ENCODE data around the gene CACNA2D1.

Gene CACNA2D1

DNA sequence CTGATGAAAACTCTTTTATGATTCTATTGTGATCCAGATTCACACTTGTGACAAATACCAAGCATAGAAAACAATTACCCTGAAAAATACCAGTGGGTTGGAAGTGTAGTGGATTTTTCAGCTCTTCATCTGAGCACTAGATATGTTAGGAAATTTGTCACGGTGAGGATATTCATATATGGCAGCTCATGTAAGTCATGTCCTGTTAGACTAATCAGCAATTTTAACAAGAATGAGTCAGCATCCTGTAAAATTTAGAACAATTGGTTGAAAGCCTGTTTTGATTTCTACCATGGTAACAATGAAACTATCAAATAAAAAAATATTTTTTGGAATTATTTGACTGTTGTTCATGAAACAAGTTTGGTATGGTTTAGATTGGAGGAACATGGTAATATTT, 334.3 kb downstream of the CACNA2D1 start:
- DNase-seq (ENCODE audit: low spot score), result no peak

DNA sequence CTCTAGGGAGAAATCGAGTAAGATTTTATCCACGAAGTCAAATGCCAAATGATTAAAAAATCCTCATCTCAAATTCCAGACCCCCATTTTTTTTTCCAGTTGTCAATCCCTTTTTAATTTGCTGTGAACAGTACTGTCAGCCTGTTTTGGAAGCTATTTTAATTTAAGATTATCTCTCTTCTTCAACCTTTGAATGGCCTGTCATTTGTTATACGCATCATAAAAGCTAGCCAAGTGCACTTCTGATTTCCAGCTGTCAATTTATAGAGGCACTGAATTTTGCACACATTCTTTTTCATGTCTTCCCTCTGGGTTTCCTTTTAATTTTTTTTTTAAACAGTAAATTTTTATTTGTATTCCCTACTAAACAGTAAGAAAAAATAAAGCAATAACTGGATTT, 337.4 kb downstream of the CACNA2D1 start:
- DNase-seq (ENCODE audit: low spot score), result no peak

DNA sequence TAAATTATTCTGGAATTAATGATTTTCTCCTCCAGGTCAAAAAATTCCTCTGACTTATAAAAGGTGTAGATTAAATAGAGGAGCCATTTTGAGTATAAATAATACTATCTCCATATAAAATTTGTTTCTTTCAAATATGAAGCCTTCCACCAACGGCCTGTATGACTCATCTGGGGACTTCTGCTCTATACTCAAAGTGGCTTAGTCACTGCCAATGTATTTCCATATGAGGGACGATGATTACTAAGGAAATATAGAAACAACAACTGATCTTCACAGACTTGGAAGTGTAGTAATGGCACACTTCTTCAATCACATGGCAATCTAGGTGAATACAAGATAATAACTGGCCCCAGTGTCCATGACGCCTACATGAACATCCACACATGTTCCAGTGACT, 338.1 kb downstream of the CACNA2D1 start:
- DNase-seq (ENCODE audit: low spot score), result no peak

DNA sequence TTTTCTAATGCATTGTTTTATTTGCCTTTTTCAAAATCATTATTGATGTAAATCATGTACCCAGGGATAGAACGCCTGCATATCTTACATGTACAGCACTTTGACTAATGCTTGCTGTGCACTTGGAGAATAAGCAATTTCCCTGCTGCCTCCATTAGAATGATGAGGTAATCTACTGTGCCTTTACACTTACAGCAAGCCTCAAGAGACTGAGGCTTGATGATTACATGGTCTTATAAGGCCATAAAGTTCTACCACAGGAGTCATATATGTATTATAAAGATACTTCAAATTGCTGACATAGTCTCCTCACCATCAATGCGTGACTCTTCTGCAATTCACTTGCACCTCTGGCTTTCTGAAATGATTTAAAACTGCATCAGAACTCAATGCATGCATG, 345.2 kb downstream of the CACNA2D1 start:
- no peak for DNase-seq (ENCODE audit: low spot score)

DNA sequence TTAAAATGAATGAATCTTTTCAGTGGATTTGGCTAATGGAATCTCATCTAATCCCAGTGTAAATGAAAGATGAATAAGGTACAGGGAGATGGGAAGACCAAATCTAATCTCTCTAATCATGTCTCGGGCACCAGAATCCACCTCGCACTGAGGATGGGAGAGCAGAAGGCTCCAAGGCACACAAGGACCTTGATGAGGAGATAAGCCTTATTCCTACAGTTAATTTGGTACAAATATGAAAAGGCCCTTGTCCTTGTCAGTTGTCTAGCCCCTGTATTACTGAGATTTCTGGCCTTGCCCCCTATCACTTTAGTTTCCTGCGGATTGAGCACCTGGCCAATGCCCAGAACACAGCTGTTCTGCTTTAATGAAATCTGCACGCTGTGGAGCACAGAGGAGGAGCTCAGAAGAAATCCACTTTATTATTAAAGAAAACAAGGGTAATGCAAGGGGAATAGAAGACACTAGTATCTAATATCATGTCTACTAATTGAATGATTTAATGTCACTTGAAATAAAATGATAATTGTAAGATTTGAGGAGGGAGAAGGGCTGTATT, 352.4 kb downstream of the CACNA2D1 start:
- DNase-seq (ENCODE audit: low spot score), result no peak

DNA sequence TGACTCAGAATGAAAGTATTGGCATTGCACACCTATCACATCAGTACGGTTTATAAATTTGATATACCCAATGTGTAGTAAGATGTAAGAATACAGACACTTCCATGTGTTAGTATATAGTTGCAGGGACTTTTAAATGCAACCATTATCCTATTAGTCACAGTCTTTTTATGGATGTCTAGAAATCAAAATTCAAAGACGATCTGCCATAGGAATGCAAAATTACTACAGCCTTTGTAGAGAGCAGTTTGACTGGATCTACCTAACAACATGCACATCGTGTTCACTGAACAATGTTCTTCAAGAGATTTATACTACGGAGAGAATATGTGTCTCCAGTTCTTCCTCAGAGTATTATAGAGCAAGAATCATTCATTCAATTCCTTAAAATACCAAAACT, 356.5 kb downstream of the CACNA2D1 start:
- no peak for DNase-seq (ENCODE audit: low spot score)

DNA sequence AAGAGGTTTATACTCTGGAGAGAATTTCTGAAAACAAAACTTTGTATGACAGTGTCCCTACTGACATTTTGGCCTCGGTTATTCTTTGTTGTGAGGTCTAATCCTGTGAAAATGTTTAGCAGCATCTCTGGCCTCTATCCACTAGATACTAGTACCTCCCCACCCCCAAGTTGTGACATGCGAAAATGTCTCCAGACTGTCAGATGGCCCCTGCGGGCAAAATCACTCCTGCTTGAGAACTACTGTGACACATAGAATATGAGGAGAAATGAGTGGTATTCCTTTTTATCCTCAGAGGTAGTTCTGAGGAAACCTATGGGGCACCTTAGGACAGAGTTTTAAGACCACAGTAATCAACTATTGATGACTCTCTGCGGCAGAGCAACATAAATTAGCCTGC, 358.5 kb downstream of the CACNA2D1 start:
- no peak for DNase-seq (ENCODE audit: low spot score)

DNA sequence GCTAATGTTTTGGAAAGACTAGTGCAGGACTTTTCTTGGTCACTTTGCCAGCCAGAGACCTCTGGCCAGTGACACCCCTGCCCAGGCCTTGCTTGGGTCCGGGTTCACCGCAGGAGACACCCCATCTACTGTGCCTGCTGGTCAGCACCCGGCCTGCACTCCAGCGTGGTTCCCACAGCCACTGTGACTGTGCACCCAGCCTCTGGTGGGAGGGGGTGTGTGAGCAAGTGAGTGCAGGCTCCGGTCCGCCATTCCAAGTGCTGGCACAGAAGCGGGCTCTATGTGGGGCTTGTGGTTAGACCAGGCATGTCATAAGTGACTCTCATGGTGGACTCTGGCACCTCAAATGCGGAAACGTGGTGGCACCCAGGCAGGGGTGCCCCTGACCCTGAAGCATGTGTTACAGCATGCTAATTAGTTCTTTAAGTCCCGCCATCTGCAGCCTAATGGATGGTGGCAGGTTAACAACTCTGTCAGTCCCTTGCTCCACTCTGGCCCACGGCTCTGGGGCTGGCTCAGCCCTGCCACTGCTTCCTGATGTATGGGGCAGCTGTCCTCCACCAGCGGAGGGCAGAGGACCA, 361.8 kb downstream of the CACNA2D1 start:
- no peak for DNase-seq (ENCODE audit: low spot score)

DNA sequence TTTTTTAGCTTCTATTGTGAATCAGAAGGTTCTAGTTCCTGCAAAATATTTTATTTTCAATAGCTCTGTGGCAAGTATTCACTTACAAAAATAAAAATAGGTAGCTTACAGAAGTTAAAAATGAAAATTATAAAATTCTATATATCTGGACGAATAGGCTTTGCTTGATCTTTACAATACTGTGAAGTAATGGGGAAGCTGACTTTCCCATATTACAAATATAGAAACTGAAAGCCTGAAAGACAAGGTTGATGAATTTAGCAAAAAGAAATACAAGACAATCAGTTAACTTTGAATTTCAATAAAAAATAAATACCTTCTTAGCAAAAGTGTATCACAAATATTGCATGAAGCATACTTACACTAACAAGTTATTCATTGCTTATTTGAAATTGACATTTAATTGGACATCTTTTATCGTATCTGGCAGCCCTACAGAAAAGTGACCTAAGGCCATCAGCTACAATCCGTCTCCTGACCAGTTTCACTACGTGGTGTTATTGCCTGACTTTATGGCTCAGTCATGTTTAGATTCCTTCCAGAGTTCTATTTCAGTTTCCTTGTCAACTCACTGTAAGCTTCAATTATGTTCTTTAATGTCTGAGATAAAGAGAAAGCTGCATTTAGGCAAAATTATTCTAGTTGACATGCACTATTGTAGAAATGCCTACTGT, 363.2 kb downstream of the CACNA2D1 start:
- DNase-seq (ENCODE audit: low spot score), result no peak

DNA sequence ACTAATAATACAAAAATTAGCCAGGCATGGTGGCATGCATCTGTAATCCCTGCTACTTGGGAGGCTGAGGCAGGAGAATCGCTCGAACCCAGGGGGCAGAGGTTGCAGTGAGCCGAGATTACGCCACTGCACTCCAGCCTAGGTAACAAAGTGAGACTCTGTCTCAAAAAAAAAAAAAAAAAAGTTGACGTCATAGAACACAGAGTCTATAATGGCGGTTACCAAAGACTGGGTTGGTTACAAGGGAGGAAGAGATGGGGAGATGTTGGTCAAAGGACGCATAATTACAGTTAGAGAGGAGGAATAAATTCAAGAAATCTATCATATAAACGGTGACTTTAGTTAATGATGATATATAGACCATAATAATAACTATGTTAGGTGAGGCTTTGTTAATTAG, 364.1 kb downstream of the CACNA2D1 start:
- no peak for DNase-seq (ENCODE audit: low spot score)

DNA sequence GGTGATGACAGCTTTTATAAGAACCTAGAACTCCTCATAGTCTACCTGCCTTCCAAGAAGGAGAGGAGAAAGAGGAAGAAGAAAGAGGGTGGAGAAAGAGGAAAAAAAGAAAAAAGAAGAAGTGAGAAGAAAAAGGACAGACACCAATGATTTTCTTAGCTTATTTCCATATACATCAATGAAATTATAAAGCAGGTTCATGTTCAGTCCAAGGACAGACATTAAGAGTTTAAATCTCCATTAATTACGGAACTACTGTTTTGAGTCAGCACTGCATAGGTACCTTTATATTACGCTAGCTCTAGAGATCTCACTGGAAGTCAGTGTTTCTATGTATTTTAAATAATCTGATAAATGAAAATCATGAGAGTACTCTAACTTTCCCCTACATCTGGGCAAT, 364.8 kb downstream of the CACNA2D1 start:
- DNase-seq (ENCODE audit: low spot score), result no peak

DNA sequence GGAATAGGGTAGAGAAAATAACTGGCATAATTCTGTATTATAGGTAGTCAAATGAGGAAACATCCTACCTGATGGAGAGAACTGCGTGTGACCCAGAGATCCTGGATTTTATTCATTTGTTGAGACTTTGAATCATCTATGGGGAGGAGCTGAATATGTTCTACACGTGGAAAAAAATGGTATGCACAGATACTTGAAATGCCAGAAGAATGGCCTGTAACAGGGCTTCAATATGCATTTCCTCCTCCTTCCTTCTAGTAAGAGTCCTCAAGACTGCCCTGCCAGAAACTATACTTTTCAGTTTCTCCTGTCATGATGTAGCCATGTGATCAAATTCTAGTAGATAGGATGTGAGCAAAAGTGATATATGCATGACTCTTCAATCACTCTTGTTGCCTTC, 372.1 kb downstream of the CACNA2D1 start:
- no peak for DNase-seq (ENCODE audit: low spot score)

DNA sequence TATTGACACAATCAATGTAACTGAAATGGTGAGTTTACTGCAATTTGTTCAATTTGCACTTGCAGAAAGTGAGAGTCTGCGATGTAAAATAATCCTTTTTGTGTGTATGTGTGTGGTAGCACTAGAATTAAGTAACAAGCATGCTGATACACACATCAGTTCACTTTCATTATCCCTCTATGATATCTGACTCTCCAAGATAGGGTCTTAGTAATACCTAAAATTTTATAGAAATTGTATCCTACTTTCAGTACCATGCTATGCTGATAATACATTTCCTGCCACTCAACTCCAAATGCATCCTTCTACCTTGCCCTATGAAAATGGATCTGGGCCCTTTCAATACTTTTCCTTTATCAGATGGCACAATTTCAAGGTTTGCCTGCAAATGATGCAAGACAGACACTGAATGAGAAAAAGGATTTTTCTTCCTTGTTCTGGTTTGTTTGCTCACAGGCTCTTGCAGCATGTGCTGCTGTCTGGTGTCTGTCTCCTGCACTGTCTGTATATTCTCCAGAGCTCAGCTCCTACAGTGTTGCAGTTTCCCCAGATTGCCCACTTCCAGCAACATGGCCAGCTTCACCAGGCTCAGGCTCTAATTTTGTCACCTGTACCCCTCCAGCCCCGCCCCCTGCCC, 375.8 kb downstream of the CACNA2D1 start:
- DNase-seq (ENCODE audit: low spot score), result no peak

DNA sequence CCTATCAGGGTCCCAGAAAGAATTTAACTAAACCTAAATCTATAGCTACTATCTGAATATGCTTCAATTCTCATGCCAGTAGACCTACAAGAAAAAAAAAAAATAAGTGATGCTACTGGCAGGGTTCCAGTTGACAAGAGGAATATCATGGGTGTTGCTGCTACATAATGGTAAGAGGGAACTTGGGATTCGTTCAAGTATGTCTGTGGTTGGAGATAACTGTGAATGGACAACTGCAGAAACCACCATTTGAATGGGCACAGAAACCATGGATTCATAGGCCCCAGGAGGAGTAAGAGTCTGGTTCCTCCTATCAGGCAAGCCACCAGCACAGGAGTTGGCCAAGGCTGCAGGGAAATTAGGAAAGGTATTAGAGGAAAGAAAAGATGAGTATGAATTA, 386.1 kb downstream of the CACNA2D1 start:
- DNase-seq (ENCODE audit: low spot score), result no peak

DNA sequence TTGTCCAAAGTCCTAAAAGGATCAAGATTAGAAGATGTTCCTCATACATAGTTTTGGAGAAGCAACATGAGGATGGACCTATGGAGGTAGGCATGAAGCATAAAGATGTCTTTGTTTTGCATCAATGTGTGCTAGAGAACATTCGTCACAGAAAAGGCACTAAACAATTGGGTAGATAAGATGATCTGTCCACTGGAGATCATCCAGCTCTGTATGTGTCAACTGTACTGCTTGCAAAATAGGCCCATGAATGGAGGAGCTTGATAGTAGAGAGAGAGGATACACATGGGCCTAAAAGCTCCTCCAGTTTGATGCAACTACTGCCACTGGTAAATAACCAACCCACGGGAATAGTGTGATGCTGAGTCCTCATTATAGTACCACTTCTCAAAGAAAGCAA, 387.3 kb downstream of the CACNA2D1 start:
- DNase-seq (ENCODE audit: low spot score), result no peak

DNA sequence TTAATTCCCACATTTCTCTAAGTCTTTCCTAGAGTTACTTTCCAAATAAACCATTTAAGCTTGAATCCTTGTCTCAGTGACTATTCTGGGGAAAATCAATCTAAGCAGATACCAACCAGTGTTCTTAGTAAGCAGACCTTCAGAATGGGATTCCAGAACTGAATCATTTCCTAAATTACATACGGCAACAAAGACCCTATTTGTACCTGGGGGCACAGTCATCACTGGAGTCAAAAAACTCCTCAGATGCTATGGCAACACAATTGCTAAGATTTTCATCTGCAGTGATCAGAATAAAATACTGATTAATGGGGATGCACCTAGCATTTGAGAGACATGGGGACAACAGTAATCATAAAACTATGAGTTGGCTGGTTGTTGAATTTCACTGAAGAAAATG, 389.0 kb downstream of the CACNA2D1 start:
- no peak for DNase-seq (ENCODE audit: low spot score)

DNA sequence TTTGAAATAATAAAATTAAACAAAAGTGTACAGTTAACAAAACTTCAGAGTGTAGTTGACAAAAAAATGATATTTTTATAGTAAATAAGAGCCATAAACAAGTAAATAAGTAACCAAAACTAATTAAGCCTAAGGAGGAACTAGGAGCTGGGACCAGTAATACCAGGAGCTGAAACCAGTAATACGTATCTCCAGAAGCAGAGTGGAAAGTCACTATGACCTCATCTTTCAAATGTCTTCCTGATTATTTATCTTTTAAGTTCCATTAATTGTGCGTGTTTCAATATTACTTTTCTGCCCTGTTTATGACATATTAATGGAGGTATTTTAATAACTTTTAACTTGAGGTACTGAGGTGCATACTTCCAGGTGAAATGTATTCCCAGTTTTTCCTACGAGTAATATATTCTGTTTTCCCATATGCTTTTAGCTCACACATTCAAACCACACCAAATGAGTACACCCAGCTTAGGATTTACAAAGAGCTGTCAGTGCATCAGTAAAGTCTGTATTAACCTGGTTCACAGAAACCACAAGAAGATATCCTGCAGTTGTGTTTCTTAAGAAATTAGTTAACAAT, 390.0 kb downstream of the CACNA2D1 start:
- no peak for DNase-seq (ENCODE audit: low spot score)

DNA sequence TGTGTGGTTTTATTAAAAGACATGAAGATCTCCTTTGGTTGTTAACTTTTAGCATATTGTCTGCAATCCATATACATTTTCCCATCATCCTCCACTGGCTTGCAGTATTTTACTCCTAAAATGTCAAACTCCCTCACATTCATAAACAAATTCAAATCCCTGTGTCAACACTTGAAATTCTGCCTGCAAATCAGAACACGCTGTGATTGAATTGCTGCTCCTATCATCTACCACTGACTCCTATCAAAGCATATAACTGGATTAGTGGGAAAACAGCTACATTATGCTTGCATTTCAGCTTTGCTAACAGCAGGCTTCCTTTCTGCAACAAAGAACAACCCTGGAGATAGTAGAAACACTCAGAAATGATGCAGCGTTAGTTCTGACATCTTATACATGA, 392.0 kb downstream of the CACNA2D1 start:
- DNase-seq (ENCODE audit: low spot score), result no peak

DNA sequence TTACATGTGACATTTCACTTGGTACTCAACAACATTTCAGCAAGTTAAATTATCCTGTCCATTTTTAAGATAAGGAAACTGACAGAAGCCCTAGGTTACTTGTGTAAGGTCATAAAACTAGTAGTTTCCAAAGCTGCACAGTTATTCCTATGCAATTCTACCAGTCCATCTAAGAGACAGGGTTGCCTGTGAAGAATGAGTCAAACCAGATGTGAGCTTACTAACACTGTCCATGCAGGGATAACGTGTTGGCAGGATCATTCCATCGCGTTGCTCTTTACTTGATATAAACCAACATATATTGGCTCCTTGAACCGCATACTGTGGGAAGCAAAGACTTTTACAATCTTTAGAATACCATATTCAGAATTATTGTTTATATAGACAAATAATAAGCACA, 392.8 kb downstream of the CACNA2D1 start:
- DNase-seq (ENCODE audit: low spot score), result no peak

DNA sequence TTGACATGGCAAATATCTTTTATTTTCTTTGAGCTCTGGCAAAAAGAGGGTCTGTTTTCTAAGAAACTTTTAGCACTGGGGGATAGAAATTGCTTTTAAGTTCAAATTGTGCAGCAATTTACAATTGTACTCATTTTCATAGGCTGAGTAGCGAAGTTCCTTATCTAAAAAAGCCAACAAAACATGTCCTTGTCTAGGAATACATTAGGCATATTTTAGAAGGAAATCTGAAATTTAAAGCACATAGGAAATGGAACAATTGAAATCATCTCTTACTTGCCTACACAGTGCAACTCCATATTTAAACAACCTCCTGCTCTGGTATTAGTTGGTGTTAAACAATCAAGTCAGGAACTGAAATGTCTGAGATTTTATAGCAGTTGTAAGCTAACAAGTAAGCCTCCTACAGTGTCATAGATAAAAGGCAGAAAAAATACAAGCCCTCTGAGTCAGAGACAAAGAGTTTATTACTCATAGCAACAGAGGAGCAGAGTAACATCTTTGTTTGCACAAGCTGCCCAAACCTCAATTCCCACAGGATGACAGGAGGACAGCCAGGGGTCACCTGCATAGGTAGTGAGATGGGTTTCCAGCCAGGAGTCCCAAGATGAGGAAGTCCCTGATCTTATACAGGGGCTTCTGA, 393.6 kb downstream of the CACNA2D1 start:
- no peak for DNase-seq (ENCODE audit: low spot score)

DNA sequence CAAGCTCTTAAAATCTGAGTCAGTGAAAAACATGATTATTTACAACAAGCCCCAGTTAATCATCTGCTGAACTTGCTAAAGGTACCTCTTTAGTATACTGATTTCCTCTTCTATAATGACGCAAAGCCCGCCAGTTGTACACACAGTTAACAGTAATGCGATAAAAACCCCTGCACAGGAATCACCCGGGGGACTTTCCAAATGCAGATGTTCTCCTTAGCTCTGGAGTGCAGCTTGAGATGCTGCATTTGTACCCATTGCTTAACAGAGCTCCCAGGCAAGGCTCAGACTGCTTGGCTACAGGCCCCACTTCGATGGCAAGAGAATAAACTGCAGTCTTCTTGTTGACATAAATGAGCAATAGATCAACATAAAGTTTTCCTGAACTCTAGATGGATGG, 394.1 kb downstream of the CACNA2D1 start:
- DNase-seq (ENCODE audit: low spot score), result no peak

DNA sequence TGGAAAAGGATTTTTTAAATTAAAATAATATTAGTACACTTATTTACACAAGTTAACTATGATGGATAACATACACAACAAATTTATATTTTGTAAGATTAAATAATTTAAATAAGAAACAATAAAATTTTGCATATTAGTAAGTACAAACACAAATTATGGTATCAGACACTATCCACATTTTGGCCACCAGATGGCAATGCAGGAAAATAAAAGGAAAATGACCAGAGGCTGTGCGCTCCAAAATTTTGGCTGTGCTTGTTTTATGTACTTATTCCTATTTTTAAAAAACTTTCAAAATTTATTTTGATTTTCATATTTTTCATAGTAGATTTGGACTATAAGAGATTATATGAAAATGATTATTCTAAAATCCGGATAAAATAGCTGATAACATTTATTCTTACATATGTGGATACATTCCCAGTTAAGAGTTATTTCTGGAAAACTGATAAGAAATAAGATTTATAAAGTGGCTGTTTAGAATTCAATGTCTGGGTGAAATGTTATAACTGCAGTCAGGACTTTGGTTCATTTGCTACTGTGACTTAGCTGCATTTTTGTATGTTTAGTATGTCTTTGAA, 399.0 kb downstream of the CACNA2D1 start:
- DNase-seq (ENCODE audit: low spot score), result no peak

All from CD4-positive, alpha-beta T cell treated with Interleukin-6 at 100 ng/mL for 8 hours (primary cell).